ENCODE results near the gene RPAP3.

RPAP3 gene

DNA sequence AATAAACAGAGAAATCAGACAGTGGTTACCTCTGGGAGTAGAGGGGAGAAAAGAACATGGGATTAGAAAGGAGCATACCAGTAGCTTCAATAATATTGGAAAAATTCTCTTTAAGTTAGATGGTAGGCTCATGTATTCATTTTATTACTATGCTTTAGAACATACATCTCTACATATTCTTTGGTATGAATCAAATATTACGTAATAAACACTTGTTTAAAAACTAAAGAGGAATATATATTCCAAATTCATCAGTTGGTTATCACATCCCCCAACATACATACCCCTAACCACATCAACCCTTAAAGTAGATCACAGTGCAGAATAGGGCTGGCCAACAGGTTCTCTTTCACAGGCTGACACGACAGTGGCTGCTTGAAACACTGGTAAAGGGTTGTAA, 5.6 kb downstream of the RPAP3 start:
- in situ Hi-C loops (cut with HindIII; ENCODE audit: low sequenced_read_pairs): no loop called here

DNA sequence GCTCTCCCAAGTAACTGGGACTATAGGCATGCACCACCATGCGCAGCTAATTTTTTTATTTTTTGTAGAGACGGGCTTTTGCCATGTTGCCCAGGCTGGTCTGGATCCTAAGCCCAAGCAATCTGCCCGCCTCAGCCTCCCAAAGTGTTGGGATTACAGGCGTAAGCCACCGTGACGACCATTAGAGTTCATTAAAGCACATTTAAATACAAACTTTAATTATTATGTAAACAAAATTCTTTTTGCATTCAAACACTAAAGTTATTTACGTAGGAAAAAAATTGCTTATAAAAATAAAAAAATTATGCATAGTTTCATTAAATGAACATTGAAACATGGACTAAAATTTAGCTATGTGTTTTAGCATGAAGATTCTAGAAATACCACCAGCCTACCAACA, 7.2 kb downstream of the RPAP3 start:
- no peak overlapping the region for H3K4me3 ChIP-seq (ENCODE audit: low read depth, low read length)
- in situ Hi-C loops (cut with HindIII; ENCODE audit: low sequenced_read_pairs): loop anchor here (25.0 kb wide), 1 partner anchor 661 kb away; no protein-coding TSS in a partner anchor
- TF ChIP-seq, protein P1, sequence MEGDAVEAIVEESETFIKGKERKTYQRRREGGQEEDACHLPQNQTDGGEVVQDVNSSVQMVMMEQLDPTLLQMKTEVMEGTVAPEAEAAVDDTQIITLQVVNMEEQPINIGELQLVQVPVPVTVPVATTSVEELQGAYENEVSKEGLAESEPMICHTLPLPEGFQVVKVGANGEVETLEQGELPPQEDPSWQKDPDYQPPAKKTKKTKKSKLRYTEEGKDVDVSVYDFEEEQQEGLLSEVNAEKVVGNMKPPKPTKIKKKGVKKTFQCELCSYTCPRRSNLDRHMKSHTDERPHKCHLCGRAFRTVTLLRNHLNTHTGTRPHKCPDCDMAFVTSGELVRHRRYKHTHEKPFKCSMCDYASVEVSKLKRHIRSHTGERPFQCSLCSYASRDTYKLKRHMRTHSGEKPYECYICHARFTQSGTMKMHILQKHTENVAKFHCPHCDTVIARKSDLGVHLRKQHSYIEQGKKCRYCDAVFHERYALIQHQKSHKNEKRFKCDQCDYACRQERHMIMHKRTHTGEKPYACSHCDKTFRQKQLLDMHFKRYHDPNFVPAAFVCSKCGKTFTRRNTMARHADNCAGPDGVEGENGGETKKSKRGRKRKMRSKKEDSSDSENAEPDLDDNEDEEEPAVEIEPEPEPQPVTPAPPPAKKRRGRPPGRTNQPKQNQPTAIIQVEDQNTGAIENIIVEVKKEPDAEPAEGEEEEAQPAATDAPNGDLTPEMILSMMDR (IDR thresholded peaks at IDR 0.05; ENCODE audit: low read depth, low read length, missing control alignments): no peak
- no peak for DNase-seq (ENCODE audit: low read depth)

More for the DNA sequence above, 5.6 kb downstream of the RPAP3 start:
- TF ChIP-seq, protein P1 (IDR thresholded peaks at IDR 0.05; ENCODE audit: low read depth, low read length, missing control alignments): no peak
- H3K4me3 ChIP-seq (ENCODE audit: low read depth, low read length): no peak overlapping the region
- DNase-seq (ENCODE audit: low read depth): no peak

DNA sequence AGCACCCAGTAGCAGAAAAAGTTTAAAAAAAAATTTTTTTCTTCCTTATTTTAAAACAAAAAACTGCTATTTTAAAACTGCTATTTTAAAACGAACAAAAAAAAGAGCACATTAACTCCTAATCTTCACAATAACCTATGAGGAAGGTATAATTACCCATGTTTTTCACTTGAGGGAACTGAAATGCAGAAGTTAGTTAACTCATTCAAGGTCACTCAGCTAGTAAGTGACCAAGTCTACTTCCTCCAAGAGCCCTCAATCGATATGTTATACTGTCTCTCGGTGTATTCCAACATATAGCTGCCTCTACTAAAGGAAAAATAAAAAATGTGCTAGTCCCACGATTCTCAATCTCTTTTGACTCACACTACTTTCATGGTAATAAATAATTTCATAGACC, 7.8 kb downstream of the RPAP3 start:
- no peak overlapping the region for H3K4me3 ChIP-seq (ENCODE audit: low read depth, low read length)
- TF ChIP-seq, protein P1 (IDR thresholded peaks at IDR 0.05; ENCODE audit: low read depth, low read length, missing control alignments): no peak
- in situ Hi-C loops (cut with HindIII; ENCODE audit: low sequenced_read_pairs): loop anchor here (25.0 kb wide), 1 partner anchor 661 kb away; no protein-coding TSS in a partner anchor
- no peak for DNase-seq (ENCODE audit: low read depth)

DNA sequence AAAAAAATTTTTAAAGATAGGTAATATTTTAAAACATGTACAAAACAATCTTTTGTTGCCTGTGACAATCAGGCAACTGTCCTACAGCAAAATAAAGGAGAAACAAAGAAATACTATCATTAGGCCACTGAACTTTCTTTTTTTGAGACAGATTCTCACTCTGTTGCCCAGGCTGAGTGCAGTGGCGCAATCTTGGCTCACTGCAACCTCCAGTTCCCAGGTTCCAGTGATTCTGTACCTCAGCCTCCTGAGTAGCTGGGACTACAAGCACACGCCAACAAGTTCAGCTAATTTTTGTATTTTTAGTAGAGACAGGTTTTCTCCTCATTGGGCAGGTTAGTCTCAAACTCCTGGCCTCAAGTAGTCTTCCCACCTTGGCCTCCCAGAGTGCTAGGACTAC, 16.6 kb downstream of the RPAP3 start:
- TF ChIP-seq, protein P1 (IDR thresholded peaks at IDR 0.05; ENCODE audit: low read depth, low read length, missing control alignments): no peak
- in situ Hi-C loops (cut with HindIII; ENCODE audit: low sequenced_read_pairs): loop anchor here (25.0 kb wide), 1 partner anchor 652 kb away; no protein-coding TSS in a partner anchor

DNA sequence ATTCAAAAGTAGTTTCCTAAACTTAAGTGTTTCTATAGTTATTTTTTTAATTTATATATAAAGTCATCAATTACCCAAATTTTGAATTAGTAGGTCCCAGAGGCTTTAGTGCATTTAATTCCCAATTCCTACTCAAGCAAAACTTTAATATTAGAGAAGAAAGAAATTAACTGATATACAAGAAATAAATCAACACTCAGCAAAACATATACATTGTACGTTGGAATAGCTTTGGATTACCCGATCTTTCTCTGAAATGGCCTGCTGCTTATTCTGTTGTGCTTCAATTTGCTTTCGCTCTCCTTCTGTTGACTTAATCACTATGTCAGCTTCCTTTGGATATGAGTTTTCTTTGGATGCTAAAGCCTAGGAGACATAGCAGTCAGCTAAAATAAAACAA, 18.2 kb downstream of the RPAP3 start:
- H3K4me3 ChIP-seq (ENCODE audit: low read depth, low read length): no peak overlapping the region
- in situ Hi-C loops (cut with HindIII; ENCODE audit: low sequenced_read_pairs): loop anchor here (25.0 kb wide), 1 partner anchor 650 kb away; no protein-coding TSS in a partner anchor
- TF ChIP-seq, protein P1 (IDR thresholded peaks at IDR 0.05; ENCODE audit: low read depth, low read length, missing control alignments): no peak
- no peak for DNase-seq (ENCODE audit: low read depth)

More for the DNA sequence above, 16.6 kb downstream of the RPAP3 start:
- DNase-seq (ENCODE audit: low read depth): no peak
- no peak overlapping the region for H3K4me3 ChIP-seq (ENCODE audit: low read depth, low read length)

DNA sequence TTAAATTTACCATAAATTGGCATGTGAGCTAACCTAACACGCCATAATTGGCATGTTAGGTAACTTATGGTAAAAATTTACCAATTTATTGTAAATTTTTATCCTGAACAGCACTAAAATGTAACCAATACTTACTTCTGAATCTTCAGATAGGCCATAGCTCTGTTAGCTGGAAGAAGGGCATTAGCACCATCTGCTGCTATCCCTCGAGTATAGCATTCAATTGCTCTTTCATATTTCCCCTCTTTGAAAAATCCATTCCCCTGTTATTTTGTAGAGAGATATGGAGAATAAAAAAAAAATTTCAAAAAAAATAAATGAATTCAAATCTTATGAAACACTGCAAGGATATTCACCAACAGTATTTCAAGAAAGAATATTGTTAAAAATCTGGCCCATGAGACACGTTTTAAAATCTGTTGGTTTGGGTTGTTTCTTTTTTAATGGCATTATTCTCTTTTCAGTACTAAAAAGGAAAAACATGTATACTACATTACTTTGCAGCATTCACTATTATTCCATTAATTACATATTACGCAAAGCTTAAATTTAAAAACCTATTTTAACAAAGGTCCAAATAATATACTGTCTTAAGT, 19.1 kb downstream of the RPAP3 start:
- peak; percentile 29 for DNase-seq (ENCODE audit: low read depth)
- TF ChIP-seq, protein P1 (IDR thresholded peaks at IDR 0.05; ENCODE audit: low read depth, low read length, missing control alignments): peak; percentile 83
- no peak overlapping the region for H3K4me3 ChIP-seq (ENCODE audit: low read depth, low read length)
- in situ Hi-C loops (cut with HindIII; ENCODE audit: low sequenced_read_pairs): loop anchor here (25.0 kb wide), 1 partner anchor 649 kb away; no protein-coding TSS in a partner anchor
